Upper lobe of left lung (tissue), 4 donors: Measurements from ENCODE around the gene TLE3.

Experiments used
- EP300 ChIP-seq, 4 donors: sonication (generic); formaldehyde crosslinking; IDR thresholded peaks; one replicate each; pipeline ENCODE4 v1.5.1; 2017; ENCODE audit warnings: antibody characterized with exemption in 4 of 4, control low read depth in 2 of 4
- POLR2A ChIP-seq, 4 donors: fragments of 450-650 bp; IDR thresholded peaks; one replicate each; pipeline ENCODE4 v1.5.1; 2016 to 2017; ENCODE audit warnings: antibody characterized with exemption in 4 of 4, mild to moderate bottlenecking in 2 of 4
- POLR2AphosphoS5 ChIP-seq, 2 donors: sonication (generic); formaldehyde crosslinking; IDR thresholded peaks; one replicate each; pipeline ENCODE4 v1.5.1; 2017; ENCODE audit warnings: antibody characterized with exemption in 2 of 2
- TF ChIP-seq, protein P1 (sequence below), 6 experiments: fragments of 450-650 bp in 4 of 6; fragments of 200-600 bp in 2 of 6; sonication (generic) in 2 of 6; IDR thresholded peaks; one replicate each; pipeline ENCODE4 v1.5.1; 2016 to 2019; ENCODE audit warnings: antibody characterized with exemption in 6 of 6

- TF ChIP-seq POLR2AphosphoS5 (IDR thresholded peaks at IDR 0.05) (no peak), POLR2A (IDR thresholded peaks at IDR 0.05) (no peak), EP300 (IDR thresholded peaks at IDR 0.05) (no peak)
- TF ChIP-seq, protein P1, sequence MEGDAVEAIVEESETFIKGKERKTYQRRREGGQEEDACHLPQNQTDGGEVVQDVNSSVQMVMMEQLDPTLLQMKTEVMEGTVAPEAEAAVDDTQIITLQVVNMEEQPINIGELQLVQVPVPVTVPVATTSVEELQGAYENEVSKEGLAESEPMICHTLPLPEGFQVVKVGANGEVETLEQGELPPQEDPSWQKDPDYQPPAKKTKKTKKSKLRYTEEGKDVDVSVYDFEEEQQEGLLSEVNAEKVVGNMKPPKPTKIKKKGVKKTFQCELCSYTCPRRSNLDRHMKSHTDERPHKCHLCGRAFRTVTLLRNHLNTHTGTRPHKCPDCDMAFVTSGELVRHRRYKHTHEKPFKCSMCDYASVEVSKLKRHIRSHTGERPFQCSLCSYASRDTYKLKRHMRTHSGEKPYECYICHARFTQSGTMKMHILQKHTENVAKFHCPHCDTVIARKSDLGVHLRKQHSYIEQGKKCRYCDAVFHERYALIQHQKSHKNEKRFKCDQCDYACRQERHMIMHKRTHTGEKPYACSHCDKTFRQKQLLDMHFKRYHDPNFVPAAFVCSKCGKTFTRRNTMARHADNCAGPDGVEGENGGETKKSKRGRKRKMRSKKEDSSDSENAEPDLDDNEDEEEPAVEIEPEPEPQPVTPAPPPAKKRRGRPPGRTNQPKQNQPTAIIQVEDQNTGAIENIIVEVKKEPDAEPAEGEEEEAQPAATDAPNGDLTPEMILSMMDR (IDR thresholded peaks at IDR 0.05), result no peak
Observed at GRCh38 chr15:70127288-70127746, 29.6 kb upstream of the TLE3 start.
